ENCODE results near the gene DEPDC7.
A peak's percentile ranks its signal among the peaks of the same experiment; 100 is the strongest.

The DEPDC7 gene

DNA sequence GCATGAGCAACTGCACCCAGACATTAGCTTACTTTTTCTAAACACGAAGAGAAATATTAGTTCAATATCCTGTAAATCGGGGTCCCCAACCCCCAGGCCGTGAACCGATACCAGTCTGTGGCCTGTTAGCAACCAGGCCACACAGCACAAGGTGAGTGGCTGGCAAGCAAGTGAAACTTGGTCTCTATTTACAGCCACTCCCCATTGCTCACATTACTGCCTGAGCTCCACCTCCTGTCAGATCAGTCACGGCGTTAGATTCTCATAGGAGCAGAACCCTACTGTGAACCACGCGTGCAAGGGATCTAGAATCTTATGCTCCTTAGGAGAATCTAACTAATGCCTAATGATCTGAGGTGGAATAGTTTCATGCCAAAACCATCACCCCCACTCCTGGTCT is 27.8 kb upstream of the DEPDC7 start:
- 0 out of 2 replicates have a peak overlapping the region, but pooled peaks have one; percentile 17 for H3K27ac ChIP-seq
- TF ChIP-seq ZFX (IDR thresholded peaks at IDR 0.05; ENCODE audit: borderline replicate concordance) = no peak
- TF ChIP-seq, protein P1, sequence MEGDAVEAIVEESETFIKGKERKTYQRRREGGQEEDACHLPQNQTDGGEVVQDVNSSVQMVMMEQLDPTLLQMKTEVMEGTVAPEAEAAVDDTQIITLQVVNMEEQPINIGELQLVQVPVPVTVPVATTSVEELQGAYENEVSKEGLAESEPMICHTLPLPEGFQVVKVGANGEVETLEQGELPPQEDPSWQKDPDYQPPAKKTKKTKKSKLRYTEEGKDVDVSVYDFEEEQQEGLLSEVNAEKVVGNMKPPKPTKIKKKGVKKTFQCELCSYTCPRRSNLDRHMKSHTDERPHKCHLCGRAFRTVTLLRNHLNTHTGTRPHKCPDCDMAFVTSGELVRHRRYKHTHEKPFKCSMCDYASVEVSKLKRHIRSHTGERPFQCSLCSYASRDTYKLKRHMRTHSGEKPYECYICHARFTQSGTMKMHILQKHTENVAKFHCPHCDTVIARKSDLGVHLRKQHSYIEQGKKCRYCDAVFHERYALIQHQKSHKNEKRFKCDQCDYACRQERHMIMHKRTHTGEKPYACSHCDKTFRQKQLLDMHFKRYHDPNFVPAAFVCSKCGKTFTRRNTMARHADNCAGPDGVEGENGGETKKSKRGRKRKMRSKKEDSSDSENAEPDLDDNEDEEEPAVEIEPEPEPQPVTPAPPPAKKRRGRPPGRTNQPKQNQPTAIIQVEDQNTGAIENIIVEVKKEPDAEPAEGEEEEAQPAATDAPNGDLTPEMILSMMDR (IDR thresholded peaks at IDR 0.05) = no peak

- no peak overlapping the region for H3K27ac ChIP-seq
These were observed 25.2 kb upstream of the DEPDC7 start for GRCh38 chr11:32990481-32990880.

DNA sequence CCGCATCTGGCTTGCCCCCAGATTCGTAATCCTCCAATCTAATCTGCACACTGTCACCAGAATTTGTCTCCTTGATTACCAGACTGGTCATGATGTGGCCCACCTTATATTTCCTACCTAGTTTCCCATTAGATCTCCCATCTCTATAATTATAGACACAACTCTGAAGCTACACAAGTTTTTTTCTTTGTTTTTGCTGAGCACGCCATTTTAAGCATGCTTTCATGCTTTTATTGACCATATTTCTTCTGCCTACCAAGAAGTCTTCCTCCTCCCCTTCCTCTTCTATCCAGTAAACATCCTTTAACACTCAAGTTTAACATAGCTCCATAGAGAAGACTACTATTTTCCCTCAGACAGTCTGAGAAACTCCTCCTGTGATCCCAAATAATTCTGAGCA is 24.3 kb upstream of the DEPDC7 start:
- no peak for TF ChIP-seq ZFX (IDR thresholded peaks at IDR 0.05; ENCODE audit: borderline replicate concordance)
- TF ChIP-seq, protein P1 (IDR thresholded peaks at IDR 0.05) = no peak
- no peak overlapping the region for H3K27ac ChIP-seq

More at GRCh38 chr11:32990481-32990880, 25.2 kb upstream of the DEPDC7 start:
- TF ChIP-seq, protein P1 (IDR thresholded peaks at IDR 0.05) = no peak
- no peak for TF ChIP-seq ZFX (IDR thresholded peaks at IDR 0.05; ENCODE audit: borderline replicate concordance)

DNA sequence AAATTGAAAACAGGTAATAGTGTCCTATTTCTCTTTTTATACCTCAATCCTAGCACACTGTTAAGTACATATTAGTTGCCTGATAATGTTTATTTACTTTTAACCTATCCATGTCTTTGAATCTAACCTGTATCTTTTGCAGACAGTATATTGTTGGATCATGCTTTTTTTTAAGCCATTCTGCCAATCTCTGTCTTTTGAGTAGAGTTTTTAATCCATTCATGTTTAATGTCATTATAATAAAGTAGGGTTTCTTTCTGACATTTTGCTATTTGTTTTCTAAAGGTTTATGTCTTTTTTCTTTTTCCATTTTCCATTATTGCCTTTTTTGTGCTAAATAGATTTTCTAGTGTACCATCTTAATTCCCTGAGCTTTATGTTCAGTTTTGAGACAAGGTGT is 23.8 kb upstream of the DEPDC7 start:
- TF ChIP-seq ZFX (IDR thresholded peaks at IDR 0.05; ENCODE audit: borderline replicate concordance) = no peak
- TF ChIP-seq, protein P1 (IDR thresholded peaks at IDR 0.05) = no peak
- H3K27ac ChIP-seq = no peak overlapping the region

GRCh38 chr11:33000181-33000580 is 15.5 kb upstream of the DEPDC7 start:
- no peak for TF ChIP-seq ZFX (IDR thresholded peaks at IDR 0.05; ENCODE audit: borderline replicate concordance)
- H3K27ac ChIP-seq = no peak overlapping the region

DNA sequence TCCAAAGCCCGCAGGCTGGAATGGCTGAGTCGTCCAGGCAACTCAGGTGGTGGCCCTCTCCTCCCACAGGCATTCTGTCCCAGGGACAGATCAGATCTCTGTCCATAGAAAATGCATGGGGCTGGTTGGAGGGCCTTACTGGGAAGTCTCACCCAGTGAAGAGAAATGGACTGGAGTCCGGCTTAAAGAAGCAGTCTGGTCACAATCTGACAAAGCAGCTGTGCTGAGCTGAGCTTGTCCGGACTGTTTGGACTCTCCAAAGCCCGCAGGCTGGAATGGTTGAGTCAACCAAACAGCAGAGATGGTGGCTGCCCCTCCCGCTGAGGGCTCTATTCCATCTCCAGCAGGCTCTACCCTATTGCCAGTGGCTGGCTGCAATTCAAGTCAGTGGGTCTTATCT is 14.4 kb upstream of the DEPDC7 start:
- no peak for TF ChIP-seq ZFX (IDR thresholded peaks at IDR 0.05; ENCODE audit: borderline replicate concordance)
- TF ChIP-seq, protein P1 (IDR thresholded peaks at IDR 0.05) = no peak
- no peak overlapping the region for H3K27ac ChIP-seq

DNA sequence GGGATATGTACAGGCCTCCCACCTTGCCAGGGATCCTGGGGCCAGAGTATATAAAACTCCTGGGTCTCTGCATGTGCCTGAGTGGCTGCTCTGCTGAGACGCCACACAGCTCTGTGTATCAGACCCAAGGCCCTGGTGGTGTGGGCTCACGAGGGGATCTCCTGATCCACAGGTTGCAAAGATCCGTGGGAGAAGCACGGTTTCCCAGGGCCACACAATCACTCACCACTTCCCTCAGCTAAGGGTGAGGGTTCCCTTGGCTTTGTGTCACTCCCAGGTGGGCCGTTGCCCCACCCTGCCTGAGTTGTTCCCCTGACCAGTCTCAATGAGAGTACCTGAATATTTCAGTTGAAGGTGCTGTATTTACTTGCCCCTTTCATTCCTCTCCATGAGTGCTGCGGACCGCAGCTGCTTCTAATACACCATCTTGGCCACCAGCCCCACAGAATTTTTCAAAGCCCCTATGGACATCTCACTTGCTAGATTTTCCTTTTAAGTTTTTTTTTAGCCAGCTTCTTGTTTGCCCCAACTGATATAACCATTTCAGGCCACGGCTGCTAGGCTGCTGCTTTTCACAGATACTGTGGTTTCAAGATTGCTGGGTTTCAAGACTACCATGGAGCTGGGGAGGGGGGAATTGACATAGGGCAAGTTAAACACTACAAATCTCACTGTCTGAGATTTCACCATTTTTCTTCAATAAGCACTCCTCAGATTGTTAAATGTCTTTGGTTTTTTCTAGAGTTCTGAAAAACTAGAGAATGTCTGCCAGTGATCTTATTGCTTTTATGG is 13.7 kb upstream of the DEPDC7 start:
- no peak overlapping the region for H3K27ac ChIP-seq
- TF ChIP-seq ZFX (IDR thresholded peaks at IDR 0.05; ENCODE audit: borderline replicate concordance) = no peak
- TF ChIP-seq, protein P1 (IDR thresholded peaks at IDR 0.05) = no peak
